Activated naive CD4-positive, alpha-beta T cell (primary cell): Measurements from ENCODE around the gene PMEPA1.

Experiments
- DNase-seq, 4 experiments: peaks; one replicate each; lab custom pipeline; 2025; lab: John Stamatoyannopoulos, UW

Gene PMEPA1

DNA sequence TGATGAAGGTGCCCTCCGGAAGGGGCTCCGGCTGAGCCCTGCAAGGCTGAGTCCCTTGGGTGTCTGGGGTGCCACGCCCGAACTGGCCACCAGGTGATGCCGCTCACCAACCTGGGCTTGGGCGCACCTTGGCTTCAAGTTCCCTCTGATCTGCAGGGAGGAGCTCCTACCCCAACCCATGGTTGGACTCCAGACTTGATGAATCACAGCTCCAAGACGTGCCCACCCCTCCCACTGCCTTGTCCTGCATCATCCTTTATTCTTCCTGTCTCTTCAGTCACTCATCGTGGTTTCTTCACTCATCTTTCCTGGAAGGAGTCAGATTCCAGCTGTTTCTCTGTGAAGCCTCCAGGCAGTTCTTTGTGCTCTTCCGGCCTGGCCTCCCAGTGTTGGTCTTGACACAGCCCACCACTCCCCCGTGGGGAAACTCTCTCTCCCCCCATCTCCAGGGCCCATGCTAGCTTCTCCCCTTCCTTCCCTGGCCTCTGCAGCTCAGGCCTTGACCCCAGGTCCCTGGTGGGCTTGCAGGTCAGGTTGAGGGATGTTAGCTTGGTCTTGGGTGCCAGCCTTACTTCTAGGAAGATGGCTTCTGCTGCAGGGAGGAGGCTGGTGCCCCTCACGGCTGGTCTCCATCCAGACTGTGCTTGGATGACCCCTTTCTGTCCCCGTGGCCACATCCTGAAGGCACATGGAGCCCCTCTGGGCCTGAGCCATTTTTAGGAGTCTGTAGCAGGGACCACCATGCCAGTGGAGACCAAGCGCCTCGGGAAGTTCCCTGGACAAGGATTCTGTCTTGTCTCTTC, 87.0 kb downstream of the PMEPA1 start:
- DNase-seq = peak in 3 of 4 experiments; percentile 39 to 70 (median 58)

DNA sequence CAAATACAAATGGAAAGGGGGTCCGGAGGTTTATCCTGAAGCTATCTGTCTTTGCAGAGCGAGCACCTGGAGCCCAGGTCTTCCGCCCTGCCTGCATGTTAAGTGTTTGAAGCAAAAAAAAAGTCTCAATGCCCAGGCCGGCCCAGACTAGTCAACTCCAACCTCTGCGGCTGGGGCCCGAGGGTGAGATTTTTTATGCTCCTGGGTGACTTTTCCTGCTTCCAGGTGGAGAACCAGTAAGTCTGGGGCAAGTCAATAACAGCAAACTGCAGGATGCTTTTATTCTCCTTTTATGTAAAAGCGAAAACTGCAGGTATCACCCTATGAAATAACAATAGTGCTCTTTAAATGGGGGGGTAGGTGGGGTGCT, 87.6 kb downstream of the PMEPA1 start:
- DNase-seq = no peak

DNA sequence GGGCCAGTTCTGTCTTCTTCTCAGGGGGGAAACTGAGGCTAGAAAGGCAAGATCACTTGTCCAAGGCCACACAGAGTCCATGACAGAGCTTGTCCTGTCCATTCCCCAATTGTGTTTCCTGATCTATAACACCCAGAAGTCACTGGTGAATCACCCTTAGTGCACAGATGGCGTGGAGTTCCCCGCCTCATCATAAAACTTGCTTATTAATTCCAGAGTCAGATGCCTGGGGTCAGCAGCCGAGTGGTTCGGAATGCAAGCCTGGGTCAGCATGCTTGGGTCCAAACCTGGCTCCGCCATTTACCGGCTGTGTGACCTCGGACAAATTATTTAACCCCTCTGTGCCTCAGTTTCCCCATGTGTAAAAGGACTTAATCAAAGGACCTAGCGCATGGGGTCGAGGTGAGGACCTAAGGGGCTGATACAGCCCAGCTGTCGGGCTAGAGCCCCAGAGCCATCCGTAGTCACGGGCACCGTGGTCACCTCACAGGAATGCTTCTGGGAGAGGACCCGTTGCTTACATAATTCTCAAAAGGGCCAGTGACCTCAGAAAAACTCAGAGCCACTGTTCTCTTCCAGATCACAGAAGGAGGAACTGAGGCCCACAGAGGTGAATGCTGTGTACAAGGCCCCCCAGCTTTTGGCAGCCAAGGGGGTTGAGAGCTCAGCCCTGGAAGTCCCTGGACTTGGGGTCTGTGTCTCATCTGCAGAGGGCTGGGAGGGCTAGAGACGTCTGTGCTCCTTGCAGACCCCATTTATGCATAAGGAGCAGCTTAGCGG, 88.2 kb downstream of the PMEPA1 start:
- no peak for DNase-seq

DNA sequence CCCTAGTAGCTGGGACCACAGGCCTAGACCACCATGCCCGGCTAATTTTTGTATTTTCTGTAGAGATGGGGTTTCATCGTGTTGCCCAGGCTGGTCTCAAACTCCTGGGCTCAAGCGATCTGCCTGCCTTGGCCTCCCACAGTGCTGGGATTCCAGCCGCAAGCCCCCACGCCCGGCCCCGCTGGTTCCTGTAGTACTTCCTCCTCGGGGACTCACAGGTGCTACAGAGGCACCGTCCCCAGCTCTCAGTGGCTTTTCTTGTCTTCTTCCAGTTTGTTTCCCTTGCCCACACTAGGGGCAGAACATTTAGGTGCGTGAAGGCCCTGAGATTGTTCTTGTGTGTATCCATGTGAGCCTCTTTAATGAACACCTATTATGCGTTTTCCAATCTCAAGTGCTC, 88.8 kb downstream of the PMEPA1 start:
- no peak for DNase-seq

DNA sequence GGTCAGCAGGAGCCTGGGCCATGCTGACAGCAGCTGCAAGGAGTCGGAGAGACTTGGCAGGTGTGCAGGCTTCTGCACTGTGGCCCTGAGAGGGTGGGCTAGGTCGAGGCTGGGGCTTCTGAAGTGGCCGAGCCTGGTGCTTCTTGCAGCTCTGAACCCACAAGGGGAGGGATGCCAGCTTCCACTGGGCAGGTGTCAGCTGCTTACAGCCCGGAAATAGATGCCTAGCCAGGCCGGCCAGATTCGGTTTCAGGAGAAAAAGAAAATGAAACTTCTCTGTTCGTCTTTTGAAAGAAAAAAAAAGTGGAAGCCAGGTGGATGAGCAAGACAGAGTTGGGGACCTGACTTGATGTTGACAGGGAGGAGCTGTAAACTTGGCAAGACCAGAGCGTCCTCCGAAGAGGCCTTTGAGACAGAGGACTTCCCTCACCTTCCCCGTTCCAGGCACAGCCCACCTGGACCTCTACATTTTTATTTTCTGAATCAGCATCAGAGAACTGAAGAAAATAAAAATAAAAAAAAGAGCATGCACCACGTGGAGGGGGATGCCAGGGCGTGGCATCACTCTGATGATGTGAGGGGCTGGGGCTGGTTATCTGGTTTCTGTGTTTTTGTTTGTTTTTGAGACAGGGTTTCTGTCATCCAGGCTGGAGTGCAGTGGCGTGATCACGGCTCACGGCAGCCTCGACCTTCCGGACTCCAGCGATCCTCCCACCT, 89.4 kb downstream of the PMEPA1 start, which contains the start of gene ZBP1:
Gene ZBP1 (minus strand): TSS at position 153 of the 717 bp plus-strand sequence. CDS start 131 bp downstream, at position 22.
- DNase-seq = peak in 2 of 4 experiments; percentile 28 to 34

DNA sequence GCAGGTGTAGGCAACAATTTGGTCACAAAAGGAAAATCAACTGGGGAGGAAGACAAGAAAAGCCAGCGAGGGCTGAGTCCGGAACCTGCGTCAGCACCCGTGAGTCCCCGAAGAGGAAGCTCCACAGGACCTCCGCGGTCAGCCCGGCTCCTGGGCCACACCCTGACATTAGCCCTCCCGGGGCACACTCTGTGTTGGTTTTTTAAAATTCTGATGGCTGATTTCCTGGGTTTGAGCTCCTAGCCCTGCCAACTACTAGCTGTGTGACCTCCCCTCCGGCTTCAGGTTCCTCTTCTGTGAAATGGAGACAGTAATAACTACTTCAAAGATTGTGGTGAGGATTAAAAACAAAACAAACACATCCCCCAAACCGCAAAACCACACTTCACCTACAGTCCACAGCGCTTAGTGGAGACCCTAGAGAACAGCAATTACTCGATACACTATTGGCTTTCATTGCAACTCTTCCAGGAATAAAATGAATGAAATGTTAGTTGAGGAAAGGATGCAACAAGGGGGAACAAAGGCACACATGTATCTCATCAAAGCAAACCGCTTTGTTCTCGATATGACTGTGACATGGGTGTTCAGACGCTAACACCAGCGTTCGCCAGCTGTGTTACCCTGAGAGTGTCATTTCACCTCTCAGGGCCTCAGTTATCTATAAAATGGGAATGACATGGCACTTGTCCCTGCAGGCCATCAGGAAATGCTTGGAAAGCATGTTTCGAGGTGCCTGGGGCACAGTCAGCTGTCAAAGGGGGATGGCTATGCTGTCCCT, 90.6 kb downstream of the PMEPA1 start:
- DNase-seq = peak in 2 of 4 experiments; percentile 37 to 45

DNA sequence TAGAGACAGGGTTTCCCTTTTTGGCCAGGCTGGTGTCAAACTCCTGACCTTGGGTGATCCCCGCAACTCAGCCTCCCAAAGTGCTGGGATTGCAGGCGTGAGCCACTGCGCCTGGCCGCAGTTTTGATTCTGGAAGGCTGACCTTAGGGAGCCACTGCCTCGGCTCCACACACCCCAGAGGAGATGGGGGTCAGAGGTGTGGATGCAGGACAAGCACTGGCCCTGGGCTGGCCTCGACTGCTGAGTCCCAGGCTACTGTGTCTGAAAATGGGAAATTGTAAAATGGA, 91.1 kb downstream of the PMEPA1 start:
- DNase-seq = no peak

DNA sequence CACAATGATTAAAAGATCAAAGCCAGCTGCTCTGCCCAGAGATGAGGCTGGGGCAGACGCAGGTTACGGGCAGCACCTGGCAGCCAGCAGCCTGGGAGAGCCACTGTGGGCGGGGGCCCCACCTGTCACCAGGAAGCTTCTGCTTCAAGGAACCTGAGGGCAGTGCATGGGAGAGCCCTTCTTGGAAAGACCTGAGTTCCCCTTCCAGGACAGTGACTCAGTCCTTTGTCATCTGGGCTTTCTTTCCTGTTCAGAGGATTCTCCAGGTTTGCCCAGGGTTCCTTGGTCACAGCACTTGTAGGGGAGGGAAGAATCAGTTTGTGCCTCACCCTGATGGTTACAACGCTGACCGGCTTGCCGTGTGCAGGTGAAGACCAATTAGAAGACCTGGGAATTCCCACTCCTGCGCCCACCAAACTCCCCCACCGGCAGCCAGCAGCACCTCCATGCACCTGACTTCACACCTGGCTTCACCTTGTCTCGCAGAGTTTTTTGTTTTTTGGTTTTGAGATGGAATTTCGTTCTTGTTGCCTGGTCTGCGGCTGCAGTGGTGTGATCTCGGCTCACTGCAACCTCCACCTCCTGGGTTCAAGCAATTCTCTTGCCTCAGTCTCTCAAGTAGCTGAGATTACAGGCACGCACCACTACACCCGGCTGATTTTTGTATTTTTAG, 91.6 kb downstream of the PMEPA1 start:
- no peak for DNase-seq

DNA sequence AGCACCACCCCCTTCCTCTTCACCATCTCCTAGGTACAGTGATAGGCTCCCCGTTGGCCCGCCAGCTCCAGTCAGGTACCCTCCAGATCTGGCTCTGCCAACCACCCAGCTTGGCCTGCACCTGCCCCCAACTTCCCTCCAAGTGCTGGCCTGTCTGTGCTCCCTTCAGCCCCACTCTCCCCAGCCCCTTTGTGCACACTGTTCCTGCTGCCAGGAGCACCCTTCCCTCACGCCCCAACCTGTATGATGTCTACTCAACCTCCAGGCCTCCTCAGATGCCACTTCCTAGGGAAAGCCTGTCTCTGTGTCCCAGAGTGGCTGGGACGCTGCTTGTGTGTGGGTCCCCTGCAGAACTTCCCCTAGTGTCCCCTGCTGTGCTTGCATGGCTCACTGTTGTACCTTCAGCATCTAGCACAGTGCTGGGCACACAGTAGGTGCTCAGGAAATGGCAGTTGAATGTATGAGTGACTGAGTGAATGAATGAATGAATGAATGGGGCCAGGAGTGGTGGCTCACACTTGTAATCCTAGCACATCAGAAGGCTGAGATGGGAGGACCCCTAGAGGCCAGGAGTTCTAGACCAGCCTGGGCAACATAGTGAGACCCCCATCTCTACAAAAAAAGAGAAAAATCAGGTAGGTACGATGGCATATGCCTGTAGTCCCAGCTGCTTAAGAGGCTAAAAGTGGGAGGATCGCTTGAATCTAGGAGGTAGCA, 92.6 kb downstream of the PMEPA1 start:
- DNase-seq = no peak

DNA sequence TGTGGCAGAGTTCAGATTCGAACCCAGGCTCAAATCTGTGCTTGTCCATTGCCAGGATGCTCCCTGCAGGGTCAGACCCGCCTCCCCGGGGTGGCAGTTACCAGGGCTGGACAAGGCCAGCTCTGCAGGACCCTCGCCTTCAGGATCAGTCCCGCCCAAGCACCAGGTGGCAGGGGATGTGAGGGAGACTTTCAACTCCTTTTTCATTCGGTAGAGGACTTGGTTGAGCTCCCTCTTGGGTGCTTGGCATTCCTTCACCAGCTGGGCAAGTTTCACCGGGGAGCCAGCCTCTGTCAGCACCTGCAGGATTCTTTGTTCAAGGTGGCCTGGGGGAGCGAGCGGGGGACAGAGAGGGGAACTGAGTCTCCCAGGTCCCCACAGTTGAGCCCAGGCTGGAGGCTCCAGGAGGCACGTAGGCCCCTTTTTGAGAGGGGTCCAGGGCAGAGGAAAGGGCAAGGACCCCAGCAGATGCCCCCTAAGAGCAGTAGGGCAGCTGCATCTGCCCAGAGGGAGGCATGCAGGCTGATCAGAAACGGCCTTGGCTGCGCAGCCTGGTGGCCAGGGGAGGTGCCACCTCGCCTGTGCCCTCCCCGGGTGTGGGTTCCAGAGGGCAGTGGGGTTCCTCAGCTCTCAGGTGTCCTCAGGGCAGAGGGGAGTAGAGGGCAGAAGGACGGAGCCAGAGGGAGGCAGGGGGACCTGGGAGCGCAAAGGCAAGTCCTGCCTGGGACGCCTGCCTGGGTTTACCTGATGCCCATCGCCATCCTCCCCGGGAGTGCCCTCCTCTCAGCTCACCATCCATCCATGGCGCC, 93.5 kb downstream of the PMEPA1 start:
- DNase-seq = no peak

DNA sequence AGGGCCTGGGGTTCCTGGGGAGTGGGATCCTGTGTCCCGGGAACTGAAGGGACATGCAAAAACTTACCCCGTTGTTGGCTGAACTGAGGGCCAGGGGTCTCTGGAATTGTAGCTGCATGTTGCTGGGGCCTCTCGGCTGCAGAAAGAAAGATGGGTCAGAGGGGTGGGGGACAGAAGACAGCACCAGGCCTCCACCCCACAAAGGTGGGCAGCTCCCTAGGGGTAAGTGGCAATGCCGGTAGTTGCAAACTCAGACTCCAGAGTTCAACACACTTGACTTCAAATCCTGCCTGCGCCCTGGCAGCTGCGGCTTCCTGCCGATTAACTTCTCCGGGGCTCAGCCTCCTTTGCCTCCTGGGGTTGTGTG, 94.4 kb downstream of the PMEPA1 start:
- no peak for DNase-seq

DNA sequence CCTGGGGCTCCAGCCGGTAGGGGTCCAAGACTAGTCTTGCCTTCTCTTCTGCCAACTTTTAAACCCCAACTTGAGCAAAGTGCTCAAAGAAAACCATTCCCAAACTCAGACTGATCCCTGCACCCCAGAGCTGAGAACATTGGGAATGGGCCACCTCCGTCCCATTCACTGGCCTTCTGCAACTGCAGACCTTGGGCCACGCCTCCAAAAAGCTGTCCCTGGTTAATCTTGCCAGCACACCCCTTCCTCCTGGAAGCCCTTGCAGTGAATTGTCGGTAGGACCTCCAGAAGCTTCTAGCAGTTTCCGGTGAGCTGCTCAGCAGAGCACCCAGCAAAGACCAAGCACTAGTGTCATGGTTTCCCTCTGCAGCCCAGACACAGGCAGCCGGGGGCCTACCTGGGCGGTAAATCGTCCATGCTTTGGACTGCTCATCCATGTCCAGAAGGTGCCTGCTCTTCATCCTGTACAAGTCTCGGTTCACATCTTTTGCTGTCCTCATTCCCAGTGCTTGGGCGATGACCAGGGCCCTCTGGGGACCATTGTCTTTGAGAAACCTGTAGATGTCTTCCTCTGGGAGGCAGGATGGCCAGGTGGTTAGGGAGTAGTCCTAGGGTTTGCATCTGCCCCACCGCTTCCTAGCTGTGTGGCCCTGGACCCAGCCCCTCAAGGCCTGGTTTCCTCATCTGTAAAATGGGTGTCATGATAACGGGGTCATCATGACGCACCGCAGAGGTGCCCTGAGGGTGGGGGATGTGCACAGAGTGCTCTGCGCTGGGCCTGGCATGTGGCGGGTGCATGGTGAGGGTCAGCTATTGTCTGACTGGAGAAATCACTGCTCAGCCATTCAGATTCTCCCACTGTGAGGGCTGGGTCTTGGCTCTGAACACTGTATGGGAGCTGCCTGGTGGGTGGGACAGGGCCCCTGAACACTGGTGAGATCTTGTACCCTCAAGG, 95.0 kb downstream of the PMEPA1 start:
- DNase-seq = no peak

DNA sequence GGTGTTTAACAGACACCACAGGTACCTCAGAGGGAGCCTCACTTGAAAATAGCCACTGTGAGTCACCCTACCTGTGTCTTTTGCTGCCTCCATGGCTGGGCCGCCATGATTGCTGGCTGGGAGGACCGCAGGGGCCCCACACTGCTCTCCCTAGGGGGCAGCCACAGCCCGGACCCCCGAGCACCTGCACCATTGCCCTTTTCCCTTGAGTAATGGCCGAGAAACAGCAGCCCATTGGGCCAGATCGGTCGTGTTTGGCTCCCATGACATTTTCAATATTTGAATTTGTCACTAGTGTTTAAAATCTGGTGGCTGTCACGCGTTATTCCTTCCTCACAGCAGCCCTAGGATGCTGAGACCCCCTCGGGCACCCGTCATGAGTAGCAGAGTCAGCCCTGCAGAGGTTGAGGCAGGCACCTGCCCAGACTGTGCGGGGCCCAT, 96.3 kb downstream of the PMEPA1 start:
- DNase-seq = no peak

DNA sequence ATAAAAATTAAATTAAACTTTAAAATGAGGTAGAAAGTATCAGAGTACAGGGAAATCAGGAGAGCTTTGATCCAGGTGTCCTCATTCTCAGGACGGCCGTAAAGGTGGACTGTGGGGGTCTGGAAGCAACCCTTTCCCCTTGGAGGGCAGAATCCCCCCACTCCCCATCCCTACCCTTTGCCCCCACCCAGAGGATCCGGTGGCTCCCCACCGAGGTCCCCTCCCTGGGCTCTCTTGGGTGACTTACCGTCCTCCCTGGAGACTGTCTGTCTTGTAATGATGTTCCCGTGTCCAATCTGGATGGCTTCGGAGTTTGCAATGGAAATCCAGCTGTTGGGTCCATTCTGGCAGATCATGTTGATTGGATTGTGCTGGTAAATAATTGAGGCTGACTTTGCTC, 96.9 kb downstream of the PMEPA1 start:
- DNase-seq = no peak

DNA sequence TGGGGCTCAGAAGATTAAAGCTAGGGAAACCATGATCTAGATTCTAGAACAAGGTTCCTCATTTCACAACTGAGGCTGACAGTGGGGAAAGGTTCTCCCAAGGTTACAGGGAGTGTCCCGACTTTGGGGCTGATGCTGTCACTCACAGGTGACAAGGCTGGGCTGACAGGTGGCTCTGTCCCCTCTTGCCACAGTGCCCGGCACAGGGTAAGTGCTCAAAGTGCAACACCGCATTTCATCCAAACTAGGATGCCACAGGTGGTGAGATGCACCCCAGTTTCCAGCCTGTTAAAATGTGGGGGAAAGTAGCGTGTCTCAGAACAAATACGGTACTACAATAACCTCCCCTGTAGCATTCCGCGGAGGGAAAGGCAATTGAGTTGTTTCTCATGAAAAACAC, 97.4 kb downstream of the PMEPA1 start:
- no peak for DNase-seq

DNA sequence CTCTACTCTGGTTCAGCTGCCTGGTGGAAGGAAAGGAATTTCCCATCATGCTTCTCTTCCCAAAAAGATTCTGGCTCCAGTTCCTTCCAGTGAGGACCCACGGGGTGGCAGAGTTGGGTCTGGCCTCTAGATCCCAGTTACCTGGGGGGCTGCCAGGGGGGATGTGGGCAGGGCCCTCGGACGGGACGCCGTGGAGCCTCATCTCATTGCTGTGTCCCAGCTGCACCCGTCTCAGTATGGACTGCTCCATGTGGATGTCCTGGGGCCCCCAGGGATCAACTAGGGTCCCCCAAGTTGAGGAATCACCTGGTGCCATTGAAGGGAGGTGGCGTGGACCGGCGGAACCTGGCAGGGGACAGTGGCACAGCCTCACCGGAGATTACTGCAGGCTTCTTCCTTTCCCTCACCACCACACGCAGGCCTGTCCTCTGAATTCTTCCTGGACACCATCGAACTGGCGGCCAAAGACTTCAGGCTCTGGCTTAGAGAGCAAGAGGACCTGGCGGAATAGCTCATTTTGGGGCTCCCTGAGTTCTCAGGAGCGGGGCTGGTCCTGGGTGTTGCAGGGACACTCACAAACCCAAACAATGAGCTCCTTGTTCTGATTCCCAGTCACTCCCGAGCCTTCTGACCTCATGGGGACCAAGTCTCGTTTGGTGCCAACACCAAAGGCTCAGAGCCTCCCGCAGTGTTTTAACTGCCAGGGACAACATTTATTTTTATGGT, 98.1 kb downstream of the PMEPA1 start:
- no peak for DNase-seq

DNA sequence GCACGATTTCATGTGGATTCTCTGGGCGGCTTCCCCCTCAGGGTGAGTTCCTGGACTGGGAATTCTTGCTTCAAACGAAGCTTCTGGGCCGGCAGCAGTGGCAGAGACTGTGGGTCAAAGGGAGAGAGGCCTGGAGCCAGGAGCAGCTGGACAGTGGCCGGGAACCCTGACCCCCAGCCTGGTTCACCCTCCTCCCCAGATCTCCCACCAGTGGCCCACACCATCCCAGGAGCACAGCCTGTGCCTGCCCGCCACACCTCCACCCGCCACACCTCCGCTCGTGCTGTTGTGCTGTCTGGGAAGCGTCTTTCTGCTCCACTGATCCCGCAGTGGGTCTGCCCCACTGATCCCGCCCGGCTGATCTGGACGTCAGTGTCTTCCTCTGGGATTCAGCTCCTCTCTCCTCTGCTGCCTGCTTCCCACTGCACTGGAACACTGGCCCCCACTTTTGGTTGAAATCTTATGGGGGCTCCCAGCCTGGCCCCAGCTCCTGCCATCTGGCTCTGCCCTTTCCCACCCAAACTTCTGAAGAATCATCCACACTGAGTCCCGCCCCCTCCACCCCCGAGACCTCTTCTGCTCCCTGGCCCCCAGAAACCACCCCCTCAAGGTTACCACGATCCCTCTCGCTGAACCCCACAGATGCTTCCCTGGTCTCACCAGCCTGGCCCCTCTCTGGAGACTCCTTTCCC, 99.4 kb downstream of the PMEPA1 start:
- DNase-seq = no peak

DNA sequence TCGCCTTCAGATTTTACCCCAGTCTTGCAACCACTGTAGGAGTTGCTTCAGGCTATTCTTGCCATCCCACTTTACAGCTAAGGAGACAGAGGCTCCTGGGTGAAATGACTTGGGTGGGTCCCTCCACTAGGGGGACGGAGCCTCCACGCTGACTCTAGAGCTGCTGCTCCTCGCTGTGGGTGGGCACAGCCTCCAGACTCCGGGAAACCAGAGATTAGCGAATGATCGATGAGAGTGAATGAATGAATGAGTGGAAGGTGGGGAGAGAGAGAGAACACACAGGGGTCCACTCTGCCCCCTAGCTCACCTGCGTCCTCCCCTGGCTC, 100.0 kb downstream of the PMEPA1 start:
- no peak for DNase-seq
